ENCODE results near the gene KIFAP3.
"Not testable (repeated sequence)": the region's sequence is repeated elsewhere in the genome, so short reads cannot be mapped to it uniquely, and the experiment has no call there.

GRCh38 chr1:170003270-170003835 is 71.1 kb downstream of the KIFAP3 start:
- TF ChIP-seq CTCF (conservative IDR thresholded peaks at IDR 0.05 in 1 of 2, IDR thresholded peaks at IDR 0.05 in 1 of 2; ENCODE audit: low read depth in 1 of 2, low read length in 2 of 2); EZH2 (IDR thresholded peaks at IDR 0.05; ENCODE audit: low read length, missing control alignments): not testable (repeated sequence)
